ENCODE data around the gene SLC22A1.
"Not testable (repeated sequence)": the region's sequence is repeated elsewhere in the genome, so short reads cannot be mapped to it uniquely, and the experiment has no call there.

GRCh38 chr6:160140493-160140892 is 18.9 kb downstream of the SLC22A1 start:
- not testable (repeated sequence) for TF ChIP-seq CTCF (IDR thresholded peaks at IDR 0.05; ENCODE audit: low read depth, low read length); POLR2A (IDR thresholded peaks at IDR 0.05; ENCODE audit: extremely low read depth, insufficient read length); MYC (IDR thresholded peaks at IDR 0.05; ENCODE audit: low read depth, low read length); MAX (IDR thresholded peaks at IDR 0.05; ENCODE audit: low read depth, low read length)
